ENCODE results near the gene GARNL3.
A peak's percentile ranks its signal among the peaks of the same experiment; 100 is the strongest.

GARNL3 gene

GRCh38 chr9:127252410-127253318 lies 11.9 kb upstream of the GARNL3 start:
- Histone ChIP-seq H3K4me3 (ENCODE audit: low read length) (no peak overlapping the region), H2BK5ac (ENCODE audit: low read length) (no peak overlapping the region), H3K27ac (ENCODE audit: low read depth, low read length) (no peak overlapping the region), H3K4me2 (ENCODE audit: low read length) (no peak overlapping the region), H3K27me3 (ENCODE audit: insufficient read depth, low read length, poor library complexity) (no peaks in the 10 kb centered on the region), H2BK15ac (replicated peaks; ENCODE audit: low read depth) (no peak overlapping the region), H3K18ac (ENCODE audit: low read length) (no peak overlapping the region), H3K9ac (ENCODE audit: low read length) (no peak overlapping the region), H4K5ac (ENCODE audit: low read length) (no peak overlapping the region), H3K23ac (ENCODE audit: low read length) (no peak overlapping the region), H3K4me1 (ENCODE audit: control insufficient read depth, low read depth, low read length) (peaks cover 6% of the 10 kb centered on the region), H2BK120ac (ENCODE audit: low read depth, low read length) (no peak overlapping the region), H3K56ac (ENCODE audit: low read length) (no peak overlapping the region), H3K79me1 (ENCODE audit: low read length) (no peaks in the 10 kb centered on the region), H4K8ac (ENCODE audit: low read depth, low read length) (no peak overlapping the region), H3K79me2 (ENCODE audit: control insufficient read depth, insufficient read depth, low read length) (no peaks in the 10 kb centered on the region), H3K36me3 (ENCODE audit: control insufficient read depth, insufficient read depth, low read length) (no peaks in the 10 kb centered on the region), H3K4ac (ENCODE audit: low read depth, low read length) (no peak overlapping the region), H2AK5ac (ENCODE audit: low read length) (no peak overlapping the region)
- DNase-seq, result no peak
- WGBS (ENCODE audit: extremely low coverage, insufficient coverage, low lambda C conversion rate), result no CpG with 5 or more reads among the region's 4 CpGs

DNA sequence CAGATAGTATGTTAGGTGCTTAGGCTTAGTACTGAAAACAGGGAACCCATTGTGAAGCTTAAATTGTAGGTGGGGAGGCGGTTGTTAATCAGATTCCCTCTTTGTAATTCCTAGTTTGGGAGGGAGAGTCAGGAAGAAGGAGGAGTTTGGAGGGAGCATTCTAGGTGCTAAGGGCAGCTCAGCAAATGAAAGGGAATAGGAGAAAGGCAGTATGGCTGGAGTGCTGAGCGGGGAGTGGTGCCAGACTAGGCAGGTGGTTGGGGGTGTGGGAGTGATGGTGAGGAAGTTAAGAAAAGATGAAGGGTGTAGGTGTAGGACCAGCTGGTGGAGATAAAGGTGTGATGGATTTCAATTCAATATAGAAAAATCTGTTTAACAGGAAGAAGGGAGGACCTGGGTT lies 11.1 kb upstream of the GARNL3 start:
- Histone ChIP-seq H2AK5ac (ENCODE audit: low read length) (no peak overlapping the region), H3K4me1 (ENCODE audit: control insufficient read depth, low read depth, low read length) (peaks cover 6% of the 10 kb centered on the region), H3K56ac (ENCODE audit: low read length) (no peak overlapping the region), H3K23ac (ENCODE audit: low read length) (no peak overlapping the region), H3K4ac (ENCODE audit: low read depth, low read length) (no peak overlapping the region), H2BK120ac (ENCODE audit: low read depth, low read length) (no peak overlapping the region), H3K36me3 (ENCODE audit: control insufficient read depth, insufficient read depth, low read length) (no peaks in the 10 kb centered on the region), H2BK15ac (replicated peaks; ENCODE audit: low read depth) (no peak overlapping the region), H3K18ac (ENCODE audit: low read length) (no peak overlapping the region), H3K27me3 (ENCODE audit: insufficient read depth, low read length, poor library complexity) (no peaks in the 10 kb centered on the region), H3K4me2 (ENCODE audit: low read length) (no peak overlapping the region), H3K4me3 (ENCODE audit: low read length) (no peak overlapping the region), H3K27ac (ENCODE audit: low read depth, low read length) (no peak overlapping the region), H3K9ac (ENCODE audit: low read length) (no peak overlapping the region), H2BK5ac (ENCODE audit: low read length) (no peak overlapping the region), H4K8ac (ENCODE audit: low read depth, low read length) (no peak overlapping the region), H4K5ac (ENCODE audit: low read length) (no peak overlapping the region), H3K79me2 (ENCODE audit: control insufficient read depth, insufficient read depth, low read length) (no peaks in the 10 kb centered on the region), H3K79me1 (ENCODE audit: low read length) (no peaks in the 10 kb centered on the region)
- no CpG with 5 or more reads among the region's 2 CpGs for WGBS (ENCODE audit: extremely low coverage, insufficient coverage, low lambda C conversion rate)
- DNase-seq, result peak; percentile 28

- H3K23ac ChIP-seq (ENCODE audit: low read length), result no peak overlapping the region
- no peak overlapping the region for H2BK15ac ChIP-seq (replicated peaks; ENCODE audit: low read depth)
- no peak overlapping the region for H3K18ac ChIP-seq (ENCODE audit: low read length)
- H3K27me3 ChIP-seq (ENCODE audit: insufficient read depth, low read length, poor library complexity), result no peaks in the 10 kb centered on the region
- no peak overlapping the region for H3K4me3 ChIP-seq (ENCODE audit: low read length)
- H2BK5ac ChIP-seq (ENCODE audit: low read length), result no peak overlapping the region
- H3K9ac ChIP-seq (ENCODE audit: low read length), result no peak overlapping the region
- peaks cover 6% of the 10 kb centered on the region for H3K4me1 ChIP-seq (ENCODE audit: control insufficient read depth, low read depth, low read length)
- H3K4ac ChIP-seq (ENCODE audit: low read depth, low read length), result no peak overlapping the region
- no peak overlapping the region for H3K56ac ChIP-seq (ENCODE audit: low read length)
- H3K36me3 ChIP-seq (ENCODE audit: control insufficient read depth, insufficient read depth, low read length), result no peaks in the 10 kb centered on the region
- no peaks in the 10 kb centered on the region for H3K79me2 ChIP-seq (ENCODE audit: control insufficient read depth, insufficient read depth, low read length)
- H3K4me2 ChIP-seq (ENCODE audit: low read length), result no peak overlapping the region
- no peak overlapping the region for H2BK120ac ChIP-seq (ENCODE audit: low read depth, low read length)
- no peak overlapping the region for H2AK5ac ChIP-seq (ENCODE audit: low read length)
- no peak overlapping the region for H4K8ac ChIP-seq (ENCODE audit: low read depth, low read length)
- H3K27ac ChIP-seq (ENCODE audit: low read depth, low read length), result no peak overlapping the region
- H3K79me1 ChIP-seq (ENCODE audit: low read length), result no peaks in the 10 kb centered on the region
- no peak for DNase-seq
- H4K5ac ChIP-seq (ENCODE audit: low read length), result no peak overlapping the region
Measured at GRCh38 chr9:127255692-127256091, 8.9 kb upstream of the GARNL3 start.

- WGBS (ENCODE audit: extremely low coverage, insufficient coverage, low lambda C conversion rate), result no CpG with 5 or more reads among the region's 5 CpGs
Measured at GRCh38 chr9:127256324-127256723, 8.2 kb upstream of the GARNL3 start.

DNA sequence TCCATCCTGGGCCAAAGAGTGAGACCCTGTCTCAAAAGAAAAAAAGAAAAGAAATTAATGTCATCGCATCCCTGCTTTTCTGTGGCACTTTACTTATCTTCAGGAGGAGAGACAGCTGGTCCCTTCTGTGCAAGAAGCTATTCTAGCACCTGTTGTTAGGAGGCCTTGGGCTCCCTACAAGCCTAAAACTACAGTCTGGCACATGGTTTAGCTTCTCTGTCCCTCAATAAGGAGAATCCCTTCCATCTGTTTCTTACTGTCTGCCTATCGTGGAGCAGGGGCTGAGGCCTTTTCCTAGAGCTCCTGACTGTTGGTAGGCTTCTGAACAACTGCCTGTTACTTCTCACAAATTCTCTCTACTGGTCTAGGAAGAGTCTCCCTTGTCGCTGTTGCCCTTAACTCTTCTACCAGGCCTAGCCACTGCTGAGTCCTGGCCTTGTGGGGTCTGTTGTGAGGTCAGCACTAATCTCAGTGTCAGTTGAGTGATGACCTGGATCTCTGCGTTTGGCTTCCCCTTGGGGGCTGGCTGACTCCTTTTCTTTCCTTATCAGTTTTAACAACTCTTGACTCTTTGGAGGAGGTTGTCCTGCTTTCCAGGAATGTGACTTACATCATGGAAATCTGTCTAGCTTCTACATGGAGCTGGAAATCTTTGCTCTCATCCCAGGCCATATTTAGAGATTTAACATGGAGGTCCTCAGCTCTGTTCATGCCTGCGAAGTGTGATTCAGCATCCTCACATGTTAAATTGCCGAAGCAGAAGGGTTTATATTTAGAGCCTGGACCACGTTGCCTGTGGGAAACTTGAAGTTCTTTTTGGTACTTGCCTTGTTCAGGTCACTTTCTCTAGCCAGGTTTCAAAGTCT lies 5.7 kb upstream of the GARNL3 start:
- H2AK5ac ChIP-seq (ENCODE audit: low read length), result no peak overlapping the region
- H2BK5ac ChIP-seq (ENCODE audit: low read length), result no peak overlapping the region
- no peak overlapping the region for H3K27ac ChIP-seq (ENCODE audit: low read depth, low read length)
- H3K4me1 ChIP-seq (ENCODE audit: control insufficient read depth, low read depth, low read length), result no peaks in the 10 kb centered on the region
- no peak overlapping the region for H2BK15ac ChIP-seq (replicated peaks; ENCODE audit: low read depth)
- H3K56ac ChIP-seq (ENCODE audit: low read length), result no peak overlapping the region
- no peak for DNase-seq
- H3K23ac ChIP-seq (ENCODE audit: low read length), result no peak overlapping the region
- no peak overlapping the region for H3K4me2 ChIP-seq (ENCODE audit: low read length)
- no peaks in the 10 kb centered on the region for H3K27me3 ChIP-seq (ENCODE audit: insufficient read depth, low read length, poor library complexity)
- no peak overlapping the region for H3K4me3 ChIP-seq (ENCODE audit: low read length)
- no peak overlapping the region for H4K8ac ChIP-seq (ENCODE audit: low read depth, low read length)
- no peak overlapping the region for H3K18ac ChIP-seq (ENCODE audit: low read length)
- no peaks in the 10 kb centered on the region for H3K79me2 ChIP-seq (ENCODE audit: control insufficient read depth, insufficient read depth, low read length)
- H3K4ac ChIP-seq (ENCODE audit: low read depth, low read length), result no peak overlapping the region
- no peak overlapping the region for H3K9ac ChIP-seq (ENCODE audit: low read length)
- no peaks in the 10 kb centered on the region for H3K79me1 ChIP-seq (ENCODE audit: low read length)
- no peak overlapping the region for H2BK120ac ChIP-seq (ENCODE audit: low read depth, low read length)
- no CpG with 5 or more reads among the region's 7 CpGs for WGBS (ENCODE audit: extremely low coverage, insufficient coverage, low lambda C conversion rate)
- H3K36me3 ChIP-seq (ENCODE audit: control insufficient read depth, insufficient read depth, low read length), result no peaks in the 10 kb centered on the region
- no peak overlapping the region for H4K5ac ChIP-seq (ENCODE audit: low read length)

More at GRCh38 chr9:127256324-127256723, 8.2 kb upstream of the GARNL3 start:
- Histone ChIP-seq H3K23ac (ENCODE audit: low read length) (no peak overlapping the region), H3K79me1 (ENCODE audit: low read length) (no peaks in the 10 kb centered on the region), H3K4me1 (ENCODE audit: control insufficient read depth, low read depth, low read length) (peaks cover 6% of the 10 kb centered on the region), H3K4ac (ENCODE audit: low read depth, low read length) (no peak overlapping the region), H3K9ac (ENCODE audit: low read length) (no peak overlapping the region), H3K56ac (ENCODE audit: low read length) (no peak overlapping the region), H3K27ac (ENCODE audit: low read depth, low read length) (no peak overlapping the region), H3K79me2 (ENCODE audit: control insufficient read depth, insufficient read depth, low read length) (no peaks in the 10 kb centered on the region), H3K4me2 (ENCODE audit: low read length) (no peak overlapping the region), H3K18ac (ENCODE audit: low read length) (no peak overlapping the region), H3K36me3 (ENCODE audit: control insufficient read depth, insufficient read depth, low read length) (no peaks in the 10 kb centered on the region), H3K27me3 (ENCODE audit: insufficient read depth, low read length, poor library complexity) (no peaks in the 10 kb centered on the region), H4K5ac (ENCODE audit: low read length) (no peak overlapping the region), H2BK15ac (replicated peaks; ENCODE audit: low read depth) (no peak overlapping the region), H2BK5ac (ENCODE audit: low read length) (no peak overlapping the region), H2AK5ac (ENCODE audit: low read length) (no peak overlapping the region), H4K8ac (ENCODE audit: low read depth, low read length) (no peak overlapping the region), H3K4me3 (ENCODE audit: low read length) (no peak overlapping the region), H2BK120ac (ENCODE audit: low read depth, low read length) (no peak overlapping the region)
- DNase-seq, result no peak
